GM18511 (cell line): ENCODE measurements around the gene PCP2.
A peak's percentile ranks its signal among the peaks of the same experiment; 100 is the strongest.

Experiments used
- ATAC-seq: cut with Tn5 transposase; IDR thresholded peaks from one replicate; pipeline ENCODE4 v1.9.1; 2021; ENCODE audit warnings: mild to moderate bottlenecking, moderate library complexity; ENCODE audit not compliant: unreplicated experiment

Gene PCP2

DNA sequence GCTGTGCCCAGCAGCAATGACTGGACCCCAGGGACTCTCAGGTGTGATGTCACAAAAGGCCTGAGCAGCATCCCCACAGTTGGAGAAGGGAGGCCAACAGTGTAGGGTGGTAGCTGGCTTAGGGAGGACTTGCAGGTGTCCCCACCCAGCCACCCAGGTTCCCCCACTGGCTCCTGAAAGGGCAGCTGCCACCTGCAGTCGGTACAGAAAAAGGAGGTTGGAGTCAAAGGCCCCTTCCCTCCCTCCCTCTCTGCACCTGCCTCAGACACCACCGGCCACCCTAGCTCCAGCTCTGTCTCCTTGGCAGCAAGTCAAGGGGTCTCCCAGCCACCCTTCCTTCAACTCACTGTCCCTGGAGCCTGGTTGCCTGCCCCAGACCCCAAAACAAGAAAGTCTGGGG is at the start of gene PCP2:
Gene PCP2 (minus strand): TSS at position 22 of the 400 bp plus-strand sequence. CDS start 262 bp downstream, outside the sequence.
- ATAC-seq = no peak

DNA sequence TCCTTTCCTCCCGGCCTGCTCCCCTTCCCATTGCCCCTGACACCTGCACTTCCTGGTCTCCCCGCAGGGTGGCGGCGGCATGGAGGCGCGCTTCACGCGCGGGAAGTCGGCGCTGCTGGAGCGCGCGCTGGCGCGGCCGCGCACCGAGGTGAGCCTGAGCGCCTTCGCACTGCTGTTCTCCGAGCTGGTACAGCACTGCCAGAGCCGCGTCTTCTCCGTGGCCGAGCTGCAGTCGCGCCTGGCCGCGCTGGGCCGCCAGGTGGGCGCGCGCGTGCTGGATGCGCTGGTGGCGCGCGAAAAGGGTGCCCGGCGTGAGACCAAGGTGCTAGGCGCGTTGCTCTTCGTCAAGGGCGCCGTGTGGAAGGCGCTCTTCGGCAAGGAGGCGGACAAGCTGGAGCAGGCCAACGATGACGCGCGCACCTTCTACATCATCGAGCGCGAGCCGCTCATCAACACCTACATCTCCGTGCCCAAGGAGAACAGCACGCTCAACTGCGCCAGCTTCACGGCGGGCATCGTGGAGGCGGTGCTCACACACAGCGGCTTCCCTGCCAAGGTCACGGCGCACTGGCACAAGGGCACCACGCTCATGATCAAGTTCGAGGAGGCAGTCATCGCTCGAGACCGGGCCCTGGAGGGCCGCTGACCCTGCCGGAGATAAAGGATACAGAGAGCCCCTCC is 48.8 kb upstream of the PCP2 start:
- ATAC-seq = no peak

DNA sequence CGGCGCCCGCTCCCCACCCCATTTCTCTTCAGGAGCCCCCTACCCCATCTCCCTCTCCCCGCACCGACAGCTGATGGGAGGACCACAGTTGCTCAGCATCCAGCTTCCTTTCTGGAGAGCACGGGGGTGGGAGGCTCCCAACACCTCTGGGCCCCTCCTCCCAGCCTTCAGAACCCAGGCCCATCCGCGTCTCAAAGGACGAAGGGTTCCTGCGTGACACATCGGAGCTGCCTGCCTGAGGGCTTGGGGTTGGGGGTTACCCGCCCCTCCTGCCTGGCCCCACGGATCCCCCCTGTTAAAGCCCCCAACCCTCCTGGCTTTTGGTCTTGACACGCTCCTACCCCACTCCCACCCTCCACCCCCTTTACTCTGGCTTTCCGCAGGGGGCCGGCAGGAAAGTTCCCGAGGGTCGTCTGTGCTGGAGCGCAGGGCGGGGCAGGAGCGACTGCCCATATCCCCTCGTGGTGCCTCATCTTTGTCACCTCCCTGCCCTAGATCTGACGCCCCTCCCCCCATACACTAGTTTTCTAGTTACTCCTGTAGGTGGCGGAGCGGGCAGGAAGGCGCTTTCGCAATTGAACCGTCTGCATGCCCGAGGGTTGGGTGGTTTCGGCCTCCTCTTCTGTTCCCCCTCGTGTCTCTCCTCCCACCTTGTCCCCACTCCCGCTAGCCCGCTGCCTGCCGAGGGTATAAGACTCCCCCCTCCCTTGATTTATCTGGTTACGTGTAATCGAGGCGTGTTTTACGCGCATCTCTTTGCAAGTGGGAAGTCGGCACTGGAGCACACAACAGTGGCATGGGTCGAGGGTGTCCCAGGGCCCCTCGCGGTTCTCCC is 48.0 kb upstream of the PCP2 start:
- peak; percentile 50 for ATAC-seq

DNA sequence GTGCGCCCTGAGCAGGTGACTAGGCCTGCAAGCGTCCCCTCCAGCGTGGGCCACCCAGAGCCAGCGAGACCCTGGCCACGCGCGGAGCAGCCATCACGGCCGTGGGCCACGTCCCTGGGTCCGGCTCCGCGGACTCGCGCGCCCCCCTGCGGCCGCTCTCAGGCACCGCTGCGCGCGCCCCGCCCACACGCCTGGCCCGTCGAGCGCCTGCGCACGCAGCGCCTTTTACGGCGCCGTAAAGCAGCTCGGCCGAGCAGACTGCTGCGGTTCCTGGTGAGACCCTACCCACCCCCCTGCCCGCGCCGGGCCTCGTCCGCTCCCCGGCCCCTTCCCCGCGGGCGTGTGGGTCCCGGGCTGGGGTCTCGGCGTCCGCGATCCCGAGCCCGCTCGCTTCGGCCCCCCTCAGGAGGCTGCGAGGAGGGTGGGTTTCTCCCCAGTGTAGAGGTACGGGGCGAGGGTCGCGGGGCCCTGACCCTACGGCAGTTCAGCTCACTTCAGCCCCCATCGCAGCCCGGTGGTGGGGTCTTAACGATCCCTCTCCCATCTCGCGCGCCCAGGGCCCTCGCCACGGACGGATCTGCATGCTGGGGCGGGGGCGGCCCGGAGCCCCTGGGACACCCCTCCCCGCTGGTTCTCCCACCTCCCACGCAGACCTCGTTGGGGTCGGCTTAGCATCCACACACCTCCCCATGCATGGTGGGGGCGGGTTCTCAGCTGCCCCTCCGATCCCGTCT is 47.3 kb upstream of the PCP2 start, which contains the start of gene TRAPPC5:
Gene TRAPPC5 (plus strand): TSS at position 228 of the 734 bp plus-strand sequence. CDS start 1,421 bp downstream, outside the sequence.
- ATAC-seq = peak; percentile 56

DNA sequence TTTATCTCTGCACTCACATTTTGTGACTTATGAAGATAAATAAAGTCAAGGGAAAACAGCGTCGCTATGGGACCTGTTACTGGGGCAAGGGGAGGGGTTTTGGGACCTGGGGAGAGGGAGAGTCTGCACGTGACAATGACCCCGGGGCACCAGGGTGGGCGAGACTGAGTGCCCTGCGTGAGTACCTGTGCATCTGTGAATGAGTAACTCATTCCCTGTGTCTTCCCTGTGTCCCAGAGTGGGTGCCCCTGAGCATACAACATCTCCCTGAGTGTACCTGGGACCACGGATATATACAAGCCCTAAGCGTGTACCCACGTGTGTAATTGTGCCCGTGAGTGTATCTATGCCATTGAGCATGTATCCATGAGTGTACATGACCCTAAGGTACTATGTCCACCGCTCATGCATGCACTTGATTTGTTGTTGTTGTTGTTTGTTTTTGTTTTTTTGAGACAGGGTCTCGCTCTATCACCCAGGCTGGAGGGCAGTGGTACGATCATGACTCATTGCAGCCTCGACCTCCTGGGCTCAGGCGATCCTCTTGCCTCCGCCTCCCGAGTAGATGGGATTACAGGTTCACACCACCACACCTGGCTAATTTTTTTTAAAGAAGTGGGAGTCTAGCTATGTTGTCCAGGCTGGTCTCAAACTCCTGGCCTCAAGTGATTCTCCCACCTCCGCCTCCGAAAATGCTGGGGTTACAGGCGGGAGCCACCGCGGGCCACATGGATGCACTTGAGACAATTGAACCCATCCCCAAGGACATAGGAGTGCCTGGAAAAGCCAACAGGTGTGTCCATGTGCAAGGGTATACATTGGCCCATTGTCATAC is 46.5 kb upstream of the PCP2 start:
- no peak for ATAC-seq

DNA sequence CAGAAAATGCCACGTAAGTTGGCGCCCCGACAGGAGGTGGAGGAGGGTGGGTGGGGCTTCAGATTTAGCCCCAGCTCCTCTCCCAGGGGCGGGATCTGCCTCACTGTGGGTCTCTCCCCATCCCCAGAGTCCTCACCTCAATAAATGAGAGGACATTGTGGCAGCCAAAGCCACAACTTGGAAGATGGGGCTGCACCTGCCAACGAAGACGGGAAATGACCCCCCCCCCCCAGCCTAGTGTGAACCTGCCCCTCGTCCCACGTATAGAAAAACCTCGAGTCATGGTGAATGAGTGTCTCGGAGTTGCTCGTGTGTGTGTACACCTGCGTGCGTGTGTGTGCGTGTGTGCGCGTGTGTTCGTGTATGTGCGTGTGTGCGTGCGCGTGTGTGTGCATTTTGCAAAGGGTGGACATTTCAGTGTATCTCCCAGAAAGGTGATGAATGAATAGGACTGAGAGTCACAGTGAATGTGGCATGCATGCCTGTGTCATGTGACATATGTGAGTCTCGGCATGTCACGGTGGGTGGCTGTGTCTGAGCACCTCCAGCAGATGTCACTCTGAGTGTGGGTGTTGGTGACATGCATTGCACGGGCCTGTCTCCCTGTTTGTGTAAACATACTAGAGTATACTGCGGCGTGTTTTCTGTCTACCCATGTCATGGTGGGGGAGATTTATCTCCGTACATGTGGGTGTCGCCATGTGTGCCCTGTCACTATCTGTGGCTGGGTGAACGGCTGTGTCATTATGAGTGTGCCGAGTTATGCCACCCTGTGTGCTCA is 45.6 kb upstream of the PCP2 start:
- ATAC-seq = no peak

DNA sequence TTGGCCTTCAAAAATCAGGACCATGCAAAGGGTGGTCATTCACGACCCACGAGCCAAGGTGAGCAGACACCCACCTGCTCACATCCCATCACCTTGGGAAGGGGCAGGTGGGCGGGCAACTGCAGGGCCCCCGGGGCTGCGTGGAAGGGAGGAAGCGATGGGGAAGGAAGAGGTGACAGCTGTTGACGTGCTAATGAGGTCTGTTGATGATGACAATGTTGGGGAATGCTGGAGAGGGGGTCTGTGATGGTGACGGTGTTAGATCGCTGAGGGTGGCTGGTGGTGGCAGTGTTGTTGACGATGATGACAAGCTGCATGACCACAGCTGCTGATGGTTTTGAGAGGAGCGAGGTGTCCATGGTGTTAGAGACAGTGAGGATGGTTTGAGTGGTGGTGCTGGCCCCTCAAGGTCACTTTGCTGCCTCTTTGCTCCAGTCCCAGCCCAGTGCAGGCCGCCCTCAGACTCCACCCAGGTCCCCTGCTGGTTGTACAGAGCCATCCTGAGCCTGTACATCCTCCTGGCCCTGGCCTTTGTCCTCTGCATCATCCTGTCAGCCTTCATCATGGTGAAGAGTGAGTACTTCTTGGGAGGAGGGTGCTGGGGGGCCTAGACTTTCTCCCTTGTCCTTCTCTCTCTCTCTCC is 44.3 kb upstream of the PCP2 start:
- no peak for ATAC-seq

DNA sequence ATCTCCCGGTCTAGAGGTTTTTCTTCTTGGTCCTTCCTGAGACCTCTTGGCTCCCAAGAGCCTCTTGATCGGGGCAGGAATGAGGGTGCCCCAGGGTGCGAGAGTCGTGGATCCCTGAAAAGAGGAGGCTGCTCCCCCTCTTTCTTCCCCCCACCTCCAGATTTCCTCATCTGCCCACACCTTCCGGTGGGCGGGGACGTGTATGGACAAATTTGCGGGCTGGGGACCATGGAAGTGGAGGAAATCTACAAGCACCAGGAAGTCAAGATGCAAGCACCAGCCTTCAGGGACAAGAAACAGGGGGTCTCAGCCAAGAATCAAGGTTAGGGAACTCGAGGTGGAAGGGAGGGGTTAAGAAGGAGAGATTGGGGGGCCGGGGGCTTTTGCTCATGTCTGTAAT is 43.3 kb upstream of the PCP2 start, which contains the start of gene MCEMP1:
Gene MCEMP1 (plus strand): TSS at position 237 of the 400 bp plus-strand sequence. CDS start 31 bp downstream, at position 268.
- ATAC-seq = no peak

DNA sequence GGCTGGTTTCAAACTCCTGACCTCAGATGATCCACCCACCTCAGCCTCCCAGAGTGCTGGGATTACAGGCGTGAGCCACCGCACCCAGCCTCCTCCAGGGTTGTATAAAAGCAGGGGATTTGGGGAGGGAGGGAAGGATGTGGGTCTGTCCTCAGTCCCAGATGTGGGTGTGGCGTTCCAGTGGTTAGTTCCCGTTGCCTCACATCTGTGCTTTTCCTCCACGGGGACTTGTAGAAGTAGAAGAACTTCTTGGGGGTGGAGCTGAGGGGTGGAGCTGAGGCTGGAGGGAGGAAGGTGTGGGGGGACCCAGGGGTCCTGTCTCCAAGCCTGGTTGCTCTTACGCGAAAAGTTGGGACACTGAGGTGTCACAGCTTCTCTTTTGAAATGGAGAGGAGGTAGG is 42.9 kb upstream of the PCP2 start:
- no peak for ATAC-seq

DNA sequence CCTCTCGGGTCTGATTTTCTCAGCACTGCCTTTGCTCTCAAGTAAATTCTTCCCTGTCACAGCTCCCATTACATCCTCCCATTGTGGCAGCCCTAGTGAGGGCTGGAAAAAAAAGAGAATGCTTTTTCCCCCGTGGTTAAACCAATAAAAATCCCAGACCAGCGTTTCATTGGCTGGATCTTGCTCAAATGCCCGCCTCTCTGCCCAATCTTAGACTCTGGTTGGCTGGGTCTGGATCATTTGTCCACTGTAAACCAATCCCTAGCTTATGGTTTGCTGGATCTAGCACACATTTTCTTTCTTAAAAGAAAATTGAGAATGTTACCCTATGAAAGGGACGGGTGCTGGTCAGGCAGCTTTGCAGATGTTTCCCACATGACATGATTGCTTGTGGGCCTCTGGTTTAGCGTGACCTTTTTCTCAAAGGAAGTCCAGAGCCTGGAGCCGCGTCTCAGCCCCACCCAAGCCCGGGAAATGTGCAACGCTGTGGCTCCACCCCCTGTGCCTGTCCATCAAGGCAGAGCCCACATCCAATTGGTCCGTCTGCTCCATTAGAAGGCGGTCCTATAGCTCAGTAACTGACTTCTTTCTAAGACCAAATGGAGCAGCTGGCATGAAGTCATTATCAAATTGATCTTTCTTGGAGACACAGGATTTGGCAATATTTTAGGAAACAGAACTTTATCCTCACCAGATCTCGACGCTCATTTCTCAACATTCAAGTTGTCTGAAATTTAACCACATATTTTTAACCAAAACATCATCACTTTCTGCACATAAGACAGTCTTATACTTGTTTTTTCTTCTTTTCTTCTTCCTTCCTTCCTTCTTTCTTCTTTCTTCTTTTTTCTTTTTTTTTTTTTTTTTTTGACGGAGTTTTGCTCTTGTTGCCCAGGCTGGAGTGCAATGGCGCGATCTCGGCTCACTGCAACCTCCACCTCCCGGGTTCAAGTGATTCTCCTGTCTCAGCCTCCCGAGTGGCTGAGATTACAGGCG is 40.8 kb upstream of the PCP2 start:
- no peak for ATAC-seq

DNA sequence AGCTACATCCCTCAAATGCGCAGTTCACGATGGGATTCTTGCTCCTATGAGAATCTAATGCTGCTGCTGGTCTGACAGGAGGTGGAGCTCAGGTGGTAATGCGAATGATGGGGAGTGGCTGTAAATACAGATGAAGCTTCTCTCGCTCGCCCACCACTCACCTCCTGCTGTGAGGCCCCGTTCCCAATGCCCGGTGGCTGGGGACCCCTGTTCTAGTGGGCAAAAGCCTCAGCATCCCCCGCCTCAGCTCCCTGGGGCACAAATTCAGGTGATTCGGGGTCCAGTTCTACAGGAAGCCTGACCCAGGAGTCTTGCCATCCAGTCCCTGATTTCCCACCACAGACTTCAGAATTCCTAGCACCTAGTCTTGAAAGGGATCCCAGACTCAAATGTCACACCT is 39.0 kb upstream of the PCP2 start:
- no peak for ATAC-seq

DNA sequence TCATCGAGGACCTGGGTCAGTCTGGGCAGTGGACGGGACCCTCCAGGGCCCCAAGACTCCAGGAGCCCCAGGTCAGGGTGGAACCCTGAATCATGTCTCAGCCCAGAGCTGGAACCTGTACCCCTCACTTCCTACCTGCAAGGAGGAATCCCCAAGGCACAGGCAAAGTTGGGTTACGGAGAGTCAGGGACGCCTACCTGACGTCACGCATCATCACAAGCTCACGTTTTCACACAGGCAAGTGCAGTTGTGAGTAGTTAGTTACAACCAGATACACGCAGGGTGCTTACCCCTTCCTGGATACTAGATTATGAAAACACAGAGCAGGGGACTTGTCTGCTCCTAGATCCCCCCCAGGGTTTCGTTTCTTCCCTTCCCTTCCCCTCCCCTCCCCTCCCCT is 37.3 kb upstream of the PCP2 start:
- no peak for ATAC-seq

DNA sequence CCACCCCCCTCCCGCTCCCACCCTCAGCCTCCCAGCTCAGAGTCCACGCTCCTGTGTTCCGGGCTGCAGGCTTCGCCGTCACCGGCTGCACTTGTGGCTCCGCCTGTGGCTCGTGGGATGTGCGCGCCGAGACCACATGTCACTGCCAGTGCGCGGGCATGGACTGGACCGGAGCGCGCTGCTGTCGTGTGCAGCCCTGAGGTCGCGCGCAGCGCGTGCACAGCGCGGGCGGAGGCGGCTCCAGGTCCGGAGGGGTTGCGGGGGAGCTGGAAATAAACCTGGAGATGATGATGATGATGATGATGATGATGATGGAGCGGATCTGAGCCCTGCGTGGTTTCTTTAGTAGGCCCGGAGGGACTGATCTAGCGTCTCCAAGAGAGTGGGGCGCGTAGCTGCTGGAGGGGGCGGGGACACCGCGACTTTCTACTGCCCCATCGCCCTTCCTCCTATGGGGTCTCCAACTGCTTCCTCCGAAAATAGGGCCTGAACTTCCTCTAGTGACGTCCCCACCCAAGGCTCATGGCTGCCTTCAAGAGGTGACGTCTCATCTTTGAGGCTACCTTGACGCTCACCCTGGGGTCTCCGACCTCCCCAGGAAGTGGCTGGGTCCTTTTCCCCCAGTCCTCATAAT is 36.7 kb upstream of the PCP2 start:
- no peak for ATAC-seq

DNA sequence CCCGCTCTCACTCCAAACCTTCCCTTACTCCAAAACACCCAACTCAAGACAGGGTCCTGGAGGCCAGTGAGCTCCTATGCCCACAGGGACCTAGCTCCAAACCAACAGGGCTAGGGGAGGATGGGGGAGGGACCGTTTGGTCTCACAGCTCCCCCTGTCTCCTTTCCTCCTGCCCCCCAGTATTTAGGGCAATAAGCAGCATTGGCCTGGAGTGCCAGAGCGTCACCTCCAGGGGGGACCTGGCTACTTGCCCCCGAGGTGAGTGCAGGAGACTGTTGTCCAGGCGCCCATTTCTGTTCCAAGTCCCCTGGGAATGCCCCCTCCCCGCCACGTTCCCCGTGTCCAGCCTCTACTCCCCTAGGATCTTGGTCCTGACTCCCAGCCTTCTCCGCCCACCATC is 36.1 kb upstream of the PCP2 start:
- ATAC-seq = no peak

DNA sequence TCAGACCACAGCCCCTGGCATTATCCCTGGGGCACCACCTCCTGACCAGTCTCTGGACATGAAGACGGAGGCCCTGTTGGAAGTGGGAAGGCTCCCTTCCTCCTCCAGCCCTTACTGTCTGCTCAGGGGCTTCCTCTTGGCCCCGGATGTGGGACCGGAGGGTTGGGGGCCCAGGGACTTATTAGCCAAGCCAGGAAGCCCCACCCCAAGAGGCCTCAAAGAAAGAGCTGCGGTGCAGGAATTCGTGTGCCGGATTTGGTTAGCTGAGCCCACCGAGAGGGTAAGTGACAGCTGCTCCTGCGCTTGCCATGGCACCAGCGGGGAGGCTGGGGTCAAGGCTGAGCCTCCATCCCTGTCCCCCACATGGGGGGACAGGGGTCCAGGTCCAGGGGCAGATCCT is 35.3 kb upstream of the PCP2 start, which contains the start of gene RETN:
Gene RETN (plus strand): TSS at position 208 of the 400 bp plus-strand sequence. CDS start 278 bp downstream, outside the sequence.
- ATAC-seq = no peak

DNA sequence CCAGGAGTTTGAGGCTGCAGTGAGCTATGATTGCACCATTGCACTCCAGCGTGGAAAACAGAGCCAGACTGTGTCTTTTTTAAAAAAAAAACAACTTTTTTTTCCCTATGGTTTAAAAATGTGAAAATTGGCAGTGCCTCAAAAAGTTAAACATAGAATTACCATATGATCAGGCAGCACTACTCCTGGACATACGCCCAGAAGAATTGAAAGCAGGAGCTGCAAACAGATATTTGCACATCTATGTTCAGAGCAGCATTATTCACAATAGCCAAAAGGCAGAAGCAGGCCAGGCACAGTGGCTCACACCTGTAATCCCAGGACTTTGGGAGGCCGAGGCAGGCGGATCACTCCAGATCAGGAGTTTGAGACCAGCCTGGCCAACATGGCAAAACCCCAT is 31.6 kb upstream of the PCP2 start:
- ATAC-seq = no peak

DNA sequence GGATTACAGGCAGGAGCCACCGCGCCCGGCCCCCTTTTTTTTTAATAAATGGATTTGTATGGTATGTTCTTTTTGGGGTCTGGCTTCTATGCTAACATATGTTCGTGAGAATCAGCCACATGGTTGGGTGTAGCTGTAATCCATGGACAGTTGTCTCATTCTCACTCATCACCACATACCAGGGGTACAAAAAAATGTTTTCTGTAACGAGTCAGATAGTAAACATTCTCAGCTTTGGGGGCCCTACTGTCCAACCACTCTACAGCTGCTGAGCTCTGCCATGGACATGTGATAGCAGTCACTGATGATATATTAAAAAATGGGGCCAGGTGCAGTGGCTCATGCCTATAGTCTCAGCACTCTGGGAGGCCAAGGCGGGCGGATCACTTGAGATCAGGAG is 30.2 kb upstream of the PCP2 start:
- no peak for ATAC-seq
